Trophoblast cell (in vitro differentiated cells and primary cell): Measurements from ENCODE around the gene PDIA4.
"Not testable (repeated sequence)": the region's sequence is repeated elsewhere in the genome, so short reads cannot be mapped to it uniquely, and the experiment has no call there.

ENCODE experiments used
- DNase-seq, 2 donors: peaks; one replicate each; pipeline ENCODE4 v3.0.0-alpha.2; 2016
- H2AFZ ChIP-seq: 2 replicates; pipeline ENCODE4 v1.6.1; 2013; ENCODE audit warnings: low read length, moderate library complexity, mild to moderate bottlenecking; ENCODE audit not compliant: insufficient read depth, poor library complexity
- H2AK5ac ChIP-seq: 2 replicates; pipeline ENCODE4 v1.6.1; 2013; ENCODE audit warnings: mild to moderate bottlenecking, low read length
- H2BK120ac ChIP-seq: 2 replicates; pipeline ENCODE4 v1.6.1; 2013; ENCODE audit warnings: low read length, mild to moderate bottlenecking, moderate library complexity; ENCODE audit not compliant: insufficient read depth, poor library complexity
- H2BK12ac ChIP-seq: 2 replicates; pipeline ENCODE4 v1.6.1; 2013; ENCODE audit warnings: mild to moderate bottlenecking, low read length, moderate library complexity
- H2BK5ac ChIP-seq: 2 replicates; pipeline ENCODE4 v1.6.1; 2013; ENCODE audit warnings: low read length, low read depth, moderate library complexity, mild to moderate bottlenecking; ENCODE audit not compliant: poor library complexity
- H3K14ac ChIP-seq: 2 replicates; pipeline ENCODE4 v1.6.1; 2013; ENCODE audit warnings: mild to moderate bottlenecking, low read length
- H3K18ac ChIP-seq: 2 replicates; pipeline ENCODE4 v1.6.1; 2013; ENCODE audit warnings: mild to moderate bottlenecking, low read length
- H3K23ac ChIP-seq: 2 replicates; pipeline ENCODE4 v1.6.1; 2013; ENCODE audit warnings: low read length
- H3K27ac ChIP-seq: 2 replicates; pipeline ENCODE4 v1.5.1; 2013; ENCODE audit warnings: low read depth, mild to moderate bottlenecking, inconsistent platforms, low read length, moderate library complexity
- H3K27me3 ChIP-seq: 2 replicates; pipeline ENCODE4 v1.6.1; 2013; ENCODE audit warnings: inconsistent platforms, mild to moderate bottlenecking, low read length, moderate library complexity; ENCODE audit not compliant: insufficient read depth
- H3K36me3 ChIP-seq, 2 experiments: 1 replicate in 1 of 2; 2 replicates in 1 of 2; pipeline ENCODE4 v1.6.1; 2013; ENCODE audit warnings: low read length in 2 of 2, mild to moderate bottlenecking in 2 of 2, moderate library complexity in 1 of 2; ENCODE audit not compliant: insufficient read depth in 2 of 2, control insufficient read depth in 1 of 2
- H3K4ac ChIP-seq: 2 replicates; pipeline ENCODE4 v1.6.1; 2013; ENCODE audit warnings: low read depth, mild to moderate bottlenecking, low read length, moderate library complexity
- H3K4me1 ChIP-seq, 2 experiments: 1 replicate in 1 of 2; 2 replicates in 1 of 2; pipeline ENCODE4 v1.6.1; 2013; ENCODE audit warnings: low read length in 2 of 2, mild to moderate bottlenecking in 2 of 2, moderate library complexity in 1 of 2; ENCODE audit not compliant: insufficient read depth in 2 of 2, control insufficient read depth in 1 of 2
- H3K4me2 ChIP-seq: 2 replicates; pipeline ENCODE4 v1.6.1; 2013; ENCODE audit warnings: inconsistent platforms, mild to moderate bottlenecking, low read length, moderate library complexity
- H3K4me3 ChIP-seq: 2 replicates; pipeline ENCODE4 v1.5.1; 2013; ENCODE audit warnings: mild to moderate bottlenecking, low read depth, low read length, inconsistent platforms
- H3K79me1 ChIP-seq: one replicate; pipeline ENCODE4 v1.6.1; 2013; ENCODE audit warnings: low read length
- H3K79me2 ChIP-seq: 2 replicates; pipeline ENCODE4 v1.6.1; 2013; ENCODE audit warnings: low read length, mild to moderate bottlenecking; ENCODE audit not compliant: control insufficient read depth, insufficient read depth, poor library complexity
- H3K9ac ChIP-seq: 2 replicates; pipeline ENCODE4 v1.6.1; 2013; ENCODE audit warnings: mild to moderate bottlenecking, low read length
- H3K9me3 ChIP-seq: 2 replicates; pipeline ENCODE4 v1.6.1; 2013; ENCODE audit warnings: low read depth, mild to moderate bottlenecking, control low read depth, inconsistent platforms, low read length; ENCODE audit not compliant: insufficient read depth
- H4K12ac ChIP-seq: 2 replicates; pipeline ENCODE4 v1.6.1; 2013; ENCODE audit warnings: low read depth, mild to moderate bottlenecking, low read length, moderate library complexity
- H4K8ac ChIP-seq: 2 replicates; pipeline ENCODE4 v1.6.1; 2013; ENCODE audit warnings: low read depth, mild to moderate bottlenecking, low read length, moderate library complexity
- H4K91ac ChIP-seq: one replicate; pipeline ENCODE4 v1.6.1; 2013; ENCODE audit warnings: low read depth, mild to moderate bottlenecking, low read length, moderate library complexity
- WGBS: extraction: QIAGEN DNeasy Blood & Tissue Kit; methylation state at CpG from one replicate; pipeline ENCODE4 v1.1.7; 2013; ENCODE audit warnings: missing lambda C conversion rate; ENCODE audit not compliant: insufficient read length, insufficient coverage; ENCODE audit errors: extremely low coverage; 5-methylcytosine and 5-hydroxymethylcytosine counted together

The PDIA4 gene

GRCh38 chr7:149012730-149013129, 15.6 kb downstream of the PDIA4 start:
- not testable (repeated sequence) for H3K79me1 ChIP-seq
- WGBS: no CpG with 5 or more reads among the region's 12 CpGs

GRCh38 chr7:149011491-149011890, 16.8 kb downstream of the PDIA4 start:
- Histone ChIP-seq H2AK5ac (no peak overlapping the region), H3K23ac (no peak overlapping the region), H3K4me2 (no peak overlapping the region), H2BK120ac (no peak overlapping the region), H3K79me2 (no peaks in the 10 kb centered on the region), H4K12ac (no peak overlapping the region), H3K4me3 (no peak overlapping the region), H2BK12ac (no peak overlapping the region), H3K79me1 (no peaks in the 10 kb centered on the region), H2BK5ac (no peak overlapping the region), H4K8ac (no peak overlapping the region), H3K9me3 (peaks cover 4% of the 10 kb centered on the region), H3K4ac (no peak overlapping the region), H3K36me3 (peaks cover 88 to 89% of the 10 kb centered on the region in 2 experiments), H2AFZ (no peak overlapping the region), H3K27ac (no peak overlapping the region), H3K27me3 (no peaks in the 10 kb centered on the region), H3K9ac (no peak overlapping the region), H4K91ac (no peak overlapping the region), H3K14ac (no peak overlapping the region), H3K4me1 (no peaks in the 10 kb centered on the region), H3K18ac (no peak overlapping the region)
- WGBS: no CpG with 5 or more reads among the region's 8 CpGs
- no peak for DNase-seq

More at GRCh38 chr7:149012730-149013129, 15.6 kb downstream of the PDIA4 start:
- H3K27ac ChIP-seq, H3K18ac ChIP-seq, H4K91ac ChIP-seq, DNase-seq, H3K4me1 ChIP-seq, H3K9me3 ChIP-seq, H3K9ac ChIP-seq, H4K8ac ChIP-seq, H3K27me3 ChIP-seq, H3K4me3 ChIP-seq, H2BK12ac ChIP-seq, H4K12ac ChIP-seq, H3K4me2 ChIP-seq, H3K79me2 ChIP-seq, H3K4ac ChIP-seq, H3K14ac ChIP-seq, H2AFZ ChIP-seq, H2AK5ac ChIP-seq, H3K23ac ChIP-seq, H2BK5ac ChIP-seq, H2BK120ac ChIP-seq: not testable (repeated sequence)
- peaks cover 81 to 86% of the 10 kb centered on the region in 2 experiments for H3K36me3 ChIP-seq

GRCh38 chr7:149010451-149010850, 17.9 kb downstream of the PDIA4 start:
- no peak overlapping the region for H3K23ac ChIP-seq
- no peak overlapping the region for H3K4me2 ChIP-seq
- H3K9ac ChIP-seq: no peak overlapping the region
- H4K8ac ChIP-seq: no peak overlapping the region
- WGBS: no CpG with 5 or more reads among the region's 5 CpGs
- H3K4me3 ChIP-seq: no peak overlapping the region
- H3K79me2 ChIP-seq: no peaks in the 10 kb centered on the region
- H2BK5ac ChIP-seq: no peak overlapping the region
- no peak overlapping the region for H2BK12ac ChIP-seq
- H3K4me1 ChIP-seq: no peaks in the 10 kb centered on the region
- H2AFZ ChIP-seq: no peak overlapping the region
- no peak overlapping the region for H4K12ac ChIP-seq
- no peak overlapping the region for H3K27ac ChIP-seq
- peaks cover 6% of the 10 kb centered on the region for H3K9me3 ChIP-seq
- no peaks in the 10 kb centered on the region for H3K79me1 ChIP-seq
- H3K18ac ChIP-seq: no peak overlapping the region
- no peaks in the 10 kb centered on the region for H3K27me3 ChIP-seq
- no peak overlapping the region for H4K91ac ChIP-seq
- DNase-seq: no peak
- H3K4ac ChIP-seq: no peak overlapping the region
- peaks cover 90 to 93% of the 10 kb centered on the region in 2 experiments for H3K36me3 ChIP-seq
- H2BK120ac ChIP-seq: no peak overlapping the region
- H3K14ac ChIP-seq: no peak overlapping the region
- H2AK5ac ChIP-seq: no peak overlapping the region

- Histone ChIP-seq H3K27ac (no peak overlapping the region), H2BK12ac (no peak overlapping the region), H2AFZ (no peak overlapping the region), H3K4me1 (no peaks in the 10 kb centered on the region), H3K18ac (no peak overlapping the region), H3K4me2 (no peak overlapping the region), H3K79me2 (no peaks in the 10 kb centered on the region), H3K9me3 (peaks cover 6% of the 10 kb centered on the region), H4K12ac (no peak overlapping the region), H2BK120ac (no peak overlapping the region), H2AK5ac (no peak overlapping the region), H3K14ac (no peak overlapping the region), H4K91ac (no peak overlapping the region), H2BK5ac (no peak overlapping the region), H3K9ac (no peak overlapping the region), H3K23ac (no peak overlapping the region), H3K4me3 (no peak overlapping the region), H4K8ac (no peak overlapping the region), H3K4ac (no peak overlapping the region), H3K27me3 (no peaks in the 10 kb centered on the region), H3K36me3 (peaks cover 93 to 94% of the 10 kb centered on the region in 2 experiments), H3K79me1 (no peaks in the 10 kb centered on the region)
- no peak for DNase-seq
- WGBS: no CpG with 5 or more reads among the region's 3 CpGs
Measured at GRCh38 chr7:149009527-149009926, 18.8 kb downstream of the PDIA4 start.
